ENCODE data around the gene SPTBN4. TPM values are rescaled to one million over a fixed set of nuclear protein-coding genes. Genes with fewer than 3 reads are reported as not detected.

The SPTBN4 gene
- 0.48 and 0.85 TPM in 2 replicates for total RNA-seq (2021)
- percentile 7 among the genes with signal in this experiment for Bru-seq, nascent RNA
- BruChase-seq, experiment 1, labeled RNA remaining after a 2-hour chase, result percentile 13 among the genes with signal in this experiment
- percentile 11 among the genes with signal in this experiment for BruChase-seq, experiment 2, labeled RNA remaining after a 6-hour chase
- long read RNA-seq, partial matches to known transcripts, result 0 of 3 reads
- long read RNA-seq, other reads (novel, unspliced or antisense), result 3 of 3 reads

DNA sequence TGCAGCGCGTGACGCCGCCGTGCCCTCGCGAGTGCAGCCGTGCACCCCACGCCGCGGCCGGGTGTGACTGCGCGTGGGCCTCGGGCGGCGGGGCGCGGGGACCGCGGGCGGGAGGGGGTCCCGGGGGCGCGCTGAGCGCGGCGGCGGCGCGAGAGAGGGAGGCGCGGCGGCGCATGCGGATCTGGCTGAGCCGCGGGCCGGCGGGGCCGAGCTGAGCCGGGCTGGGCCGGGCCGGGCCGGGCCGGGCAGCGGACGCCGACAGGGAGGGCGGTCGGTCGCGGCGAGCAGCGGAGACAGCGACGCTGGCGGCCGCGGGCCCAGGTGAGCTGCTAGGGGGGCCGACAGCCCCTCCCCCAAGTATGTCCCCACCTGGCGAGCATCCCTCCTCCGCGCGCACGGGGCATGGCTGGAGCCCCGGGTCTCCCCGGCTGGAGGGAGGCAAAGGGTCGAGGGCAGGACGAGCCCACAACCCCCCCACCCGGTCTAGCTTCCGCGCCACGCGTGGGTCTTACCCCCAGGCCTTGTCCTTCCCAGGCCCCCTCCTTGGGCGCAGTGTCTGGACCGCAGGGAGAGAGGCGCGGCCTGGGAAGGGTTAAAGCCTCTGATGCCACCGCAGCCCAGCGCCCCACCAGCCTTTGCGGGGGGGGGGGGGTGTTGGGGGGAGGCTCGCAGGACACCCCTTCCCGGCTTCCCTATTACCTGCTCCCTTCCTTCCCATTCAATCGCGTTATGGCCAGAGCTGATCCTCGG is at the start of gene SPTBN4:
Gene SPTBN4 (plus strand): TSS at position 17 of the 750 bp plus-strand sequence. CDS start 5,621 bp downstream, outside the sequence.
- Histone ChIP-seq H2AFZ (peak within 1 kb of the TSS; percentile 76), H3K4me2 (peak within 1 kb of the TSS; percentile 83), H3K79me2 (ENCODE audit: low read depth) (peaks cover 19% of the 10 kb centered on the region), H3K27ac (no peak within 1 kb of the TSS), H3K9me3 (ENCODE audit: insufficient read depth, low read depth) (no peaks in the 10 kb centered on the region), H3K4me1 (replicated peaks; ENCODE audit: insufficient read depth) (peaks cover 22% of the 10 kb centered on the region), H3K36me3 (ENCODE audit: low read depth) (no peaks in the 10 kb centered on the region), H3F3A (ENCODE audit: insufficient read depth, low read depth) (peaks cover 31% of the 10 kb centered on the region), H3K9me2 (ENCODE audit: insufficient read depth) (no peaks in the 10 kb centered on the region), H3K27me3 (ENCODE audit: insufficient read depth, low read depth) (no peaks in the 10 kb centered on the region), H3K4me3 (peak within 1 kb of the TSS; percentile 82; the same call in 1 of the 2 replicates), H4K20me1 (ENCODE audit: insufficient read depth) (no peaks in the 10 kb centered on the region)
- ChIA-PET CTCF (no interaction called here), POLR2A (ENCODE audit: unreplicated experiment) (no interaction called here)
- intact Hi-C loops (cut with micrococcal nuclease; ENCODE audit: unreplicated experiment), result no loop called here
- TF ChIP-seq, protein P1, sequence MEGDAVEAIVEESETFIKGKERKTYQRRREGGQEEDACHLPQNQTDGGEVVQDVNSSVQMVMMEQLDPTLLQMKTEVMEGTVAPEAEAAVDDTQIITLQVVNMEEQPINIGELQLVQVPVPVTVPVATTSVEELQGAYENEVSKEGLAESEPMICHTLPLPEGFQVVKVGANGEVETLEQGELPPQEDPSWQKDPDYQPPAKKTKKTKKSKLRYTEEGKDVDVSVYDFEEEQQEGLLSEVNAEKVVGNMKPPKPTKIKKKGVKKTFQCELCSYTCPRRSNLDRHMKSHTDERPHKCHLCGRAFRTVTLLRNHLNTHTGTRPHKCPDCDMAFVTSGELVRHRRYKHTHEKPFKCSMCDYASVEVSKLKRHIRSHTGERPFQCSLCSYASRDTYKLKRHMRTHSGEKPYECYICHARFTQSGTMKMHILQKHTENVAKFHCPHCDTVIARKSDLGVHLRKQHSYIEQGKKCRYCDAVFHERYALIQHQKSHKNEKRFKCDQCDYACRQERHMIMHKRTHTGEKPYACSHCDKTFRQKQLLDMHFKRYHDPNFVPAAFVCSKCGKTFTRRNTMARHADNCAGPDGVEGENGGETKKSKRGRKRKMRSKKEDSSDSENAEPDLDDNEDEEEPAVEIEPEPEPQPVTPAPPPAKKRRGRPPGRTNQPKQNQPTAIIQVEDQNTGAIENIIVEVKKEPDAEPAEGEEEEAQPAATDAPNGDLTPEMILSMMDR (conservative IDR thresholded peaks at IDR 0.05), result no peak
- no peak for TF ChIP-seq EZH2 (IDR thresholded peaks at IDR 0.05; ENCODE audit: low read depth)
- no peak for DNase-seq
- BruUV-seq (replicated peaks), result no TSS peak

DNA sequence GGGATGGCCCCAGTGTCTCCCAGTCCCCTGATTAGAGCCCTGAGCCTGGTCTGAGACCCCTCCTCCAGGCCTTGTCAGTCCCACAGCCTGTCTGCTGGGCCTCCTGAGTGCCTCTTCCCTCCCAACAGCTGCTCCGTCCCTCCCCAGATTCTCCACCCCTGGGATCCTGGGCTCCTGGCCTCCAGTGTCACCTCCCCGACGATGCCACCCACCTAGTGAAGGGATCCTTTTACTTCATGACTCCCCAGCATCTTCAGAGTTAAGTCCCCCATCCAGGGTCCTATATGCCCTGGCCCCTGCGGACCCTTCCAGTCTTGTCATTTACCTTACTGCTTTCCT is 49.2 kb upstream of the SPTBN4 start:
- intact Hi-C loops (cut with micrococcal nuclease; ENCODE audit: unreplicated experiment), result no loop called here
- ChIA-PET POLR2A (ENCODE audit: unreplicated experiment) (interaction anchor here (0.5 kb wide), 1 partner anchor 21 kb away, joined by 5 read pairs; no protein-coding TSS in a partner anchor), CTCF (interaction anchor here (0.6 kb wide), 1 partner anchor 76 kb away, joined by 8 read pairs; no protein-coding TSS in a partner anchor)
- H4K20me1 ChIP-seq (ENCODE audit: insufficient read depth), result no peaks in the 10 kb centered on the region
- no peak overlapping the region for H3K4me2 ChIP-seq
- BruUV-seq (replicated peaks), result no TSS peak
- peaks cover 12% of the 10 kb centered on the region for H3K4me1 ChIP-seq (replicated peaks; ENCODE audit: insufficient read depth)
- DNase-seq, result no peak
- peaks cover 18% of the 10 kb centered on the region for H3F3A ChIP-seq (ENCODE audit: insufficient read depth, low read depth)
- H3K27me3 ChIP-seq (ENCODE audit: insufficient read depth, low read depth), result no peaks in the 10 kb centered on the region
- H3K79me2 ChIP-seq (ENCODE audit: low read depth), result peaks cover 5% of the 10 kb centered on the region; the same call in 1 of the 2 replicates
- H3K9me2 ChIP-seq (ENCODE audit: insufficient read depth), result no peaks in the 10 kb centered on the region
- no peak for TF ChIP-seq EZH2 (IDR thresholded peaks at IDR 0.05; ENCODE audit: low read depth)
- TF ChIP-seq, protein P1 (conservative IDR thresholded peaks at IDR 0.05), result no peak
- H3K4me3 ChIP-seq, result no peak overlapping the region
- H3K36me3 ChIP-seq (ENCODE audit: low read depth), result no peaks in the 10 kb centered on the region
- no peak overlapping the region for H2AFZ ChIP-seq
- no peaks in the 10 kb centered on the region for H3K9me3 ChIP-seq (ENCODE audit: insufficient read depth, low read depth)
- H3K27ac ChIP-seq, result no peak overlapping the region

DNA sequence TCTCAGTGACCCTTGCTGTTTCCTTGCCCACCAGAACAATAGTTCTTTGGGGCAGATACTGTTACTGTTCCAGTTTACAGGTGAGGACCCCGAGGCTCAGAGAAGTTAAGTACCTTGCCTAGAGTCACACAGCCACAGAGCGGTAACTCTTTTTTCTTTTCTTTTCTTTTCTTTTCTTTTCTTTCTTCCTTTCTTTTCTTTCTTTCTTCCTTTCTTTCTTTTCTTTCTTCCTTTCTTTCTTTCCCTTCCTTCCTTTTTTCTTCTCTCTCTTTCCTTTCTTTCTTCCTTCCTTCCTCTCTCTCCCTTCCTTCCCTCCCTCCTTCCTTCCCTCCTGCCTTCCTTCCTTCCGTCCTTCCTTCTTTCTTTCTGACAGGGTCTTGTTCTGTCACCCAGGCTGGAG is 48.8 kb upstream of the SPTBN4 start:
- no peak overlapping the region for H3K4me3 ChIP-seq
- H2AFZ ChIP-seq, result no peak overlapping the region
- CTCF ChIA-PET, result no interaction called here
- H3K27ac ChIP-seq, result no peak overlapping the region
- peaks cover 18% of the 10 kb centered on the region for H3F3A ChIP-seq (ENCODE audit: insufficient read depth, low read depth)
- H3K27me3 ChIP-seq (ENCODE audit: insufficient read depth, low read depth), result no peaks in the 10 kb centered on the region
- peaks cover 9% of the 10 kb centered on the region; the same call in 1 of the 2 replicates for H3K79me2 ChIP-seq (ENCODE audit: low read depth)
- TF ChIP-seq, protein P1 (conservative IDR thresholded peaks at IDR 0.05), result no peak
- no peak for TF ChIP-seq EZH2 (IDR thresholded peaks at IDR 0.05; ENCODE audit: low read depth)
- no peaks in the 10 kb centered on the region for H3K9me3 ChIP-seq (ENCODE audit: insufficient read depth, low read depth)
- intact Hi-C loops (cut with micrococcal nuclease; ENCODE audit: unreplicated experiment), result no loop called here
- no peak for DNase-seq
- BruUV-seq (replicated peaks), result no TSS peak
- no peaks in the 10 kb centered on the region for H3K36me3 ChIP-seq (ENCODE audit: low read depth)
- no peak overlapping the region for H3K4me2 ChIP-seq
- POLR2A ChIA-PET (ENCODE audit: unreplicated experiment), result no interaction called here
- no peaks in the 10 kb centered on the region for H4K20me1 ChIP-seq (ENCODE audit: insufficient read depth)
- H3K9me2 ChIP-seq (ENCODE audit: insufficient read depth), result no peaks in the 10 kb centered on the region
- peaks cover 12% of the 10 kb centered on the region for H3K4me1 ChIP-seq (replicated peaks; ENCODE audit: insufficient read depth)

All from PC-9 (cell line).